Glomerular visceral epithelial cell (primary cell): ENCODE data around the gene INF2.
"Not testable (repeated sequence)": the region's sequence is repeated elsewhere in the genome, so short reads cannot be mapped to it uniquely, and the experiment has no call there.

ENCODE experiments used
- DNase-seq: peaks from one replicate; pipeline ENCODE4 v3.0.0-alpha.2; 2016; ENCODE audit errors: extremely low spot score

The INF2 gene

GRCh38 chr14:104657101-104657524 is 32.3 kb upstream of the INF2 start:
- DNase-seq: no peak

- no peak for DNase-seq
Measured at GRCh38 chr14:104657563-104658324, 31.7 kb upstream of the INF2 start.

GRCh38 chr14:104658325-104658712 is 31.1 kb upstream of the INF2 start:
- DNase-seq: no peak

- DNase-seq: no peak
Measured at GRCh38 chr14:104659146-104659545, 30.3 kb upstream of the INF2 start.

- DNase-seq: no peak
Measured at GRCh38 chr14:104659764-104660523, 29.5 kb upstream of the INF2 start.

- DNase-seq: no peak
Measured at GRCh38 chr14:104660597-104660996, 28.8 kb upstream of the INF2 start.

GRCh38 chr14:104661086-104661485 is 28.3 kb upstream of the INF2 start:
- DNase-seq: no peak

- DNase-seq: not testable (repeated sequence)
Measured at GRCh38 chr14:104661528-104662157, 27.8 kb upstream of the INF2 start.

- DNase-seq: not testable (repeated sequence)
Measured at GRCh38 chr14:104662472-104662871, 26.9 kb upstream of the INF2 start.

GRCh38 chr14:104664107-104664506 is 25.3 kb upstream of the INF2 start:
- no peak for DNase-seq

GRCh38 chr14:104664588-104664987 is 24.8 kb upstream of the INF2 start:
- DNase-seq: no peak

- DNase-seq: no peak
Measured at GRCh38 chr14:104665114-104665656, 24.2 kb upstream of the INF2 start.

- DNase-seq: no peak
Measured at GRCh38 chr14:104665657-104666522, 23.5 kb upstream of the INF2 start.

GRCh38 chr14:104666523-104666895 is 22.9 kb upstream of the INF2 start:
- DNase-seq: not testable (repeated sequence)

- DNase-seq: no peak
Measured at GRCh38 chr14:104666981-104667380, 22.4 kb upstream of the INF2 start.

- no peak for DNase-seq
Measured at GRCh38 chr14:104669697-104670096, 19.7 kb upstream of the INF2 start.

- not testable (repeated sequence) for DNase-seq
Measured at GRCh38 chr14:104671330-104671977, 18.0 kb upstream of the INF2 start.

- not testable (repeated sequence) for DNase-seq
Measured at GRCh38 chr14:104672119-104672518, 17.3 kb upstream of the INF2 start.

- DNase-seq: no peak
Measured at GRCh38 chr14:104673481-104673880, 15.9 kb upstream of the INF2 start.

GRCh38 chr14:104675447-104675846 is 14.0 kb upstream of the INF2 start:
- DNase-seq: no peak

GRCh38 chr14:104676130-104676693 is 13.2 kb upstream of the INF2 start:
- no peak for DNase-seq
